Glomerular endothelial cell (primary cell): ENCODE results near the gene RETN. TPM values are rescaled to one million over a fixed set of nuclear protein-coding genes. Genes with fewer than 3 reads are reported as not detected.

ENCODE experiments used
- DNase-seq: peaks from one replicate; pipeline ENCODE4 v3.0.0-alpha.2; 2011; ENCODE audit warnings: low read depth, low spot score; ENCODE audit errors: extremely low read depth
- total RNA-seq: library from RNA; depleted of rRNA; stranded (reverse); fragments of >200 nt; gene quantifications from 2 replicates; pipeline ENCODE4 v1.2.3, GENCODE V29; 2015

The RETN gene
- total RNA-seq, 1 donor from 2014 or later = not detected

- DNase-seq = no peak
Measured at GRCh38 chr19:7681340-7682174, 12.7 kb downstream of the RETN start.

- DNase-seq = no peak
Measured at GRCh38 chr19:7682175-7682855, 13.5 kb downstream of the RETN start.

GRCh38 chr19:7685546-7686445 is 16.9 kb downstream of the RETN start:
- DNase-seq = no peak

GRCh38 chr19:7687177-7687576 is 18.3 kb downstream of the RETN start:
- no peak for DNase-seq

- no peak for DNase-seq
Measured at GRCh38 chr19:7689165-7689564, 20.3 kb downstream of the RETN start.

- no peak for DNase-seq
Measured at GRCh38 chr19:7690779-7691258, 22.0 kb downstream of the RETN start.

- DNase-seq = no peak
Measured at GRCh38 chr19:7691497-7691896, 22.6 kb downstream of the RETN start.

GRCh38 chr19:7692417-7693088 is 23.7 kb downstream of the RETN start:
- no peak for DNase-seq

- no peak for DNase-seq
Measured at GRCh38 chr19:7694499-7694898, 25.6 kb downstream of the RETN start.

- DNase-seq = no peak
Measured at GRCh38 chr19:7697721-7698287, 29.0 kb downstream of the RETN start.

- DNase-seq = no peak
Measured at GRCh38 chr19:7698583-7698982, 29.7 kb downstream of the RETN start.

- no peak for DNase-seq
Measured at GRCh38 chr19:7699003-7699402, 30.2 kb downstream of the RETN start.

GRCh38 chr19:7699417-7700401 is 30.9 kb downstream of the RETN start:
- DNase-seq = no peak

GRCh38 chr19:7701049-7701653 is 32.3 kb downstream of the RETN start:
- DNase-seq = no peak

GRCh38 chr19:7701654-7702457 is 33.0 kb downstream of the RETN start, which contains the start of gene FCER2:
Gene FCER2 (minus strand): TSS chr19:7702131. CDS start chr19:7699760, 2,371 bp downstream.
- DNase-seq = no peak

GRCh38 chr19:7703332-7703731 is 34.5 kb downstream of the RETN start:
- DNase-seq = no peak

GRCh38 chr19:7704280-7705060 is 35.6 kb downstream of the RETN start:
- no peak for DNase-seq
